SK-N-SH treated with all-trans-retinoic acid at 6 μM for 48 hours (cell line): Measurements from ENCODE around the gene NRAP.

Experiments used
- ARNTL ChIP-seq: fragments of 450-650 bp; formaldehyde crosslinking; IDR thresholded peaks from 2 replicates; pipeline ENCODE4 v1.5.0; 2020; ENCODE audit warnings: low read depth, mild to moderate bottlenecking, moderate library complexity, borderline replicate concordance
- BACH2 ChIP-seq: fragments of 250-450 bp; sonication (Bioruptor Pico); IDR thresholded peaks from 2 replicates; pipeline ENCODE4 v1.9.0; 2021; ENCODE audit warnings: mild to moderate bottlenecking, borderline replicate concordance
- ESRRG ChIP-seq: fragments of 250-450 bp; sonication (Bioruptor Pico); IDR thresholded peaks from 2 replicates; pipeline ENCODE4 v1.6.1; 2021; ENCODE audit warnings: mild to moderate bottlenecking
- TOX ChIP-seq: fragments of 250-450 bp; sonication (Bioruptor Pico); IDR thresholded peaks from 2 replicates; pipeline ENCODE4 v1.8.0; 2021; ENCODE audit warnings: mild to moderate bottlenecking, moderate library complexity, borderline replicate concordance
- ZNF8 ChIP-seq: fragments of 450-650 bp; formaldehyde crosslinking; IDR thresholded peaks from 2 replicates; pipeline ENCODE4 v1.5.0; 2020; ENCODE audit warnings: mild to moderate bottlenecking, moderate library complexity
- TF ChIP-seq, protein P1 (sequence below): fragments of 250-450 bp; sonication (Bioruptor Pico); IDR thresholded peaks from 2 replicates; pipeline ENCODE4 v1.8.0; 2020; ENCODE audit warnings: mild to moderate bottlenecking, moderate library complexity, borderline replicate concordance

- no peak for TF ChIP-seq ESRRG (CRISPR knock-in tag)
- TF ChIP-seq BACH2 (CRISPR knock-in tag), result no peak
- TF ChIP-seq, protein P1, sequence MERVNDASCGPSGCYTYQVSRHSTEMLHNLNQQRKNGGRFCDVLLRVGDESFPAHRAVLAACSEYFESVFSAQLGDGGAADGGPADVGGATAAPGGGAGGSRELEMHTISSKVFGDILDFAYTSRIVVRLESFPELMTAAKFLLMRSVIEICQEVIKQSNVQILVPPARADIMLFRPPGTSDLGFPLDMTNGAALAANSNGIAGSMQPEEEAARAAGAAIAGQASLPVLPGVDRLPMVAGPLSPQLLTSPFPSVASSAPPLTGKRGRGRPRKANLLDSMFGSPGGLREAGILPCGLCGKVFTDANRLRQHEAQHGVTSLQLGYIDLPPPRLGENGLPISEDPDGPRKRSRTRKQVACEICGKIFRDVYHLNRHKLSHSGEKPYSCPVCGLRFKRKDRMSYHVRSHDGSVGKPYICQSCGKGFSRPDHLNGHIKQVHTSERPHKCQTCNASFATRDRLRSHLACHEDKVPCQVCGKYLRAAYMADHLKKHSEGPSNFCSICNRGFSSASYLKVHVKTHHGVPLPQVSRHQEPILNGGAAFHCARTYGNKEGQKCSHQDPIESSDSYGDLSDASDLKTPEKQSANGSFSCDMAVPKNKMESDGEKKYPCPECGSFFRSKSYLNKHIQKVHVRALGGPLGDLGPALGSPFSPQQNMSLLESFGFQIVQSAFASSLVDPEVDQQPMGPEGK (CRISPR knock-in tag), result no peak
- TF ChIP-seq ARNTL (CRISPR knock-in tag), result no peak
- no peak for TF ChIP-seq ZNF8 (CRISPR knock-in tag)
- TF ChIP-seq TOX (CRISPR knock-in tag), result no peak
These were observed 41.0 kb downstream of the NRAP start for GRCh38 chr10:113622831-113623230.
